DLD1 (cell line): Measurements from ENCODE around the gene CDK16.

Experiments used
- in situ Hi-C: cut with HindIII; loops from 2 replicates; pipeline ENCODE4 v1.10.0; 2017; ENCODE audit warnings: low sequenced_read_pairs

The CDK16 gene

DNA sequence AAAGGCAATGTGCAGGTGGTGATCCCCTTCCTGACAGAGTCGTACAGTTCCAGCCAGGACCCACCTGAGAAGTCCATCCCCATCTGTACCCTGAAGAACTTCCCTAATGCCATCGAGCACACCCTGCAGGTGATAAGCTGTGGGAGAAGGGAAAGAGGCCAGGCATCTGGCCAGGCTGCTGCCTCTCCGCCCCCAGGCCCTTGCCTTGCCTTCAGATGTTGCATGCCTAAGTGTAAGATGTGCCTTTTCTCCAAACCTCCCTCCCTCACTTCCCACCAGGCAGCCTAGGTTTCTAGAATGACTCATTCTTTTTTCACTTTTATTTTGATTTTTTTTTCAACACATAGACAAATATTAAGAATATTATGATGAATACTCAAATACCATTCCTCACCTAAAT lies 12.2 kb upstream of the CDK16 start:
- in situ Hi-C loops, result no loop called here

- in situ Hi-C loops, result no loop called here
These were observed 10.4 kb upstream of the CDK16 start for GRCh38 chrX:47208108-47208507.

- in situ Hi-C loops, result no loop called here
These were observed 8.8 kb upstream of the CDK16 start for GRCh38 chrX:47209508-47210238.

DNA sequence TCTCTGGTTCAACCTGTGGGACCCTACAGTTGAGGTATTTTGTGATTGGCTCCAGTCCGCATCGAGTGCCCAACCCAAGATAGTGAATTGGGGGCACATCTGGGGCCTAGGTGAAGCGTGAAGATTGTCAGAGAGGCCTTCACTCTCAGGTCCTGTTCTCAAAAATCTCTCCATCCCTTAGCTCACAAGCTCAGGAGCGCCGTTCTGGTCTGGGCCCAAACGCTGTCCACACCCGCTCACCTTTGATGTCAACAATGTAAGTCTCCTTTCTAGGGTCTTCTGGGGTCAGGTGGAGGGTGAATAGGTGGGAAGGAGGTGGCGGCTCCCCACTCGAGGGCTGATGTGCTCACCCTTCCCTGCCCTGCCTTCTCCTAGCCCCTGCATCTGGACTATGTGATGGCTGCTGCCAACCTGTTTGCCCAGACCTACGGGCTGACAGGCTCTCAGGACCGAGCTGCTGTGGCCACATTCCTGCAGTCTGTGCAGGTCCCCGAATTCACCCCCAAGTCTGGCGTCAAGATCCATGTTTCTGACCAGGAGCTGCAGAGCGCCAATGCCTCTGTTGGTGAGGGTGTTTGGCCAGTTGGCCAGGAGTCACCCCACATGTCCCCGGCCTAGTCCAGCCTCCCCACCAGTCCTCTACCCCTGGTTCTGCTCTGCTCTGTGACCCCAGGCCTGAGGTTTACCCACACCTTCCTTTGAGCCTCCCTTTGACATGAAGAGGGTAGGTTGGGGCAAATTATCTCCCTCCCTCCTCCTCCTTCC lies 7.6 kb upstream of the CDK16 start:
- in situ Hi-C loops, result no loop called here

- in situ Hi-C loops, result no loop called here
These were observed 5.8 kb upstream of the CDK16 start for GRCh38 chrX:47212381-47213293.

DNA sequence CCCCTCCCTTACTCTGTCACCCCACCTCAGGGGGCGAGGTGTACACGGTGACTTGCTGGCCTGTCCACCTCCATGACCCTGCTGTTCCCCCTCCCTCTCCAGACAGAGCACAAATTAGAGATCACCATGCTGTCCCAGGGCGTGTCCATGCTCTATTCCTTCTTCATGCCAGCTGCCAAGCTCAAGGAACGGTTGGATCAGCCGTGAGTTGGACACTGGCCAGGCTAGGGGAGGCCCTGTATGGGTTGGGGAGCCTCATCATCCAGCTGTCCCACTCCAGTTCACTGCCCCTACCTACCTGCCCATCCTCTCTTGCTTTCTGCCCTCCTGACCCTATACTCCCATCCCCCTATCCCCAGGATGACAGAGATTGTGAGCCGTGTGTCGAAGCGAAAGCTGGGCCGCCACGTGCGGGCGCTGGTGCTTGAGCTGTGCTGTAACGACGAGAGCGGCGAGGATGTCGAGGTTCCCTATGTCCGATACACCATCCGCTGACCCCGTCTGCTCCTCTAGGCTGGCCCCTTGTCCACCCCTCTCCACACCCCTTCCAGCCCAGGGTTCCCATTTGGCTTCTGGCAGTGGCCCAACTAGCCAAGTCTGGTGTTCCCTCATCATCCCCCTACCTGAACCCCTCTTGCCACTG lies 3.9 kb upstream of the CDK16 start:
- in situ Hi-C loops, result no loop called here

GRCh38 chrX:47215291-47215900 lies 3.1 kb upstream of the CDK16 start:
- in situ Hi-C loops, result no loop called here

DNA sequence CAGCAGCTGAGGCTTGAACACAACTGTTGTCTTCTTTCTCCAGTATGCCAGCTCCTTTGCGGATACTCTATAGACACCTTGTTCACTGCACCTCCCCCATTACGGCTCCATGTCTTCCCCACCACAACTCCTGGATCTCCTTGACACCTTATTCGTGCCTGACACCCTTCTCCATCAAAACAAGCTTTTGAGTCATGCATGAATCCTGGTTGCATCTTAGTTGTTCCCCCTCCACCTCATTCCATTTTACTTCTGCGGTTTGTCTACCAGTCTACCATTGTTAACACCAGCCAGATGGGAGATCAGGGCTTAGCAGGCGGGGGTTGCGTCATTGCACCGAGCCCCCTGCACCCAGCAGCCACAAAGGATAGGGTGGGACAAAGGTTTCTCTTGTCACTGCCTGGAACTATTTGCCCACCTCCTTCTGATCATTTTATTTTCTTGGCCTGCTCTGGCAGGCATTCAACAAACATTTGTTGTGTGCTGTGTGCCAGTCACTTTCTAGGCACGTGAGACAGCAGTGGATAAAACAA lies 2.0 kb upstream of the CDK16 start:
- in situ Hi-C loops, result no loop called here

DNA sequence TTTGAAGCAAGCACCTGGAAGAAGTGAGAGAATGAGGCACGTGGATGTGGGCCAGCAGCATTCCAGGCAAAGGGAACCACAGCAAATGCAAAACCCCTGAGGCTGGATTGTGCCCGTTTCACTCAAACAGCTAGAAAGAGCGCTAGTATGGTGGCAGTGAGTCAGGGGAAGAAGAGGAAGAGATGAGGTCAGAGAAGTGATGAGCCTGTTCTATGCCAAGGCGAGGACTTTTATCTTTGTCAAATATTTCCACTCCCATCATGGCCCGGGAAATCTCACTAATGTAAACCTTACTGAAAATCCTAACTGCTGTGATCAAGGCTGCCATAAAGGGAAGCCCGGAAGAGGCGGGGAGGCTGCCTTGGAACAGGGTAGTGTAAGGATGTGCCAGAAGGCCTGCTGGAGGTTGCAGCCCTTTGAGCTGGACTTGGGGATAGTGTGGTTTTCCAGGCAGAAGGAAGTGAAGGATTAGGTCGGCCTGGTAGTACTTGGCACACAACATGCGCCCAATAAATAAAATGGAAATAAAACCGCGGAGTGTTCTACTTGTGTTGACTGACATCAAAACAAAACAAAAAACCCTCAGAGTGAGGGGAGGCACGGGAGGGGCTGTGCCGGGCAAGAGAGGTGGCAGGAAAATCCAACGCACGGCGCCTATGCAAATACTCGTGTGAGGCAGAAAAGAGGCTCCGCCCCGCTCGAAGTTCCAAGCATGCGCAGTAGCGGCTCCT lies 1.2 kb upstream of the CDK16 start:
- in situ Hi-C loops, result no loop called here

GRCh38 chrX:47217852-47218279 lies 615 bp upstream of the CDK16 start:
- in situ Hi-C loops, result no loop called here

GRCh38 chrX:47218920-47219815 lies 687 bp downstream of the CDK16 start:
- in situ Hi-C loops, result no loop called here

- in situ Hi-C loops, result no loop called here
These were observed 3.3 kb downstream of the CDK16 start for GRCh38 chrX:47221756-47222155.

- in situ Hi-C loops, result no loop called here
These were observed 4.4 kb downstream of the CDK16 start for GRCh38 chrX:47222751-47223350.

DNA sequence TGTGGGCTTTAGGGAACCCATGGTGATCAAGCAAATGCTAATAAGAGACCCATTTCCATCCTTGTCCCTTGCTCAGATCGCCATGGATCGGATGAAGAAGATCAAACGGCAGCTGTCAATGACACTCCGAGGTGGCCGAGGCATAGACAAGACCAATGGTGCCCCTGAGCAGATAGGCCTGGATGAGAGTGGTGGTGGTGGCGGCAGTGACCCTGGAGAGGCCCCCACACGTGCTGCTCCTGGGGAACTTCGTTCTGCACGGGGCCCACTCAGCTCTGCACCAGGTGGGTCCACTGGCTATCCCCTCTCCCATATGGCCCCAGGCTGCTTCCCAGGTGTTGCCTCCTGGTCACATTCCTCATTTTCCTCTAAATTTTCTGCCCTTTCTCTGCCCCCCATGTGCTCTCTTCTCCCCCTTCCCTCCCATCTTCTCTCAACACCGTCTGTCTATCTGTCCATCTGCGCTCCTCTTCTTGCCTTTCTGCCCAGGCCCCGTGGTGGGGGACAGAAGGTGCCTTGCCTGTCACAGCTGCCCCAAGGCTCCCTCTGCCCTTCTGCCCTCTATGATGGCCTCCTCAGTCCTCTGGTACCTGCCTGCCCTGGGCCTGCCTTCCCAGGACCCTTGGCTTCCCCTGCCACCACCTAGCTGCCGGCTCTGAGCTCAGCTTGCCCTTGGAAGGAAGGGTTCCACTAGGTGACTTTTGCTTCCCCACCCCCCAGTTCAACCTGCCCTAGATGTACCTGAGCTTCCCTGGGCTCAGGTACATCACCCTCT lies 5.2 kb downstream of the CDK16 start:
- in situ Hi-C loops, result no loop called here

GRCh38 chrX:47224266-47224895 lies 5.9 kb downstream of the CDK16 start:
- in situ Hi-C loops, result no loop called here

DNA sequence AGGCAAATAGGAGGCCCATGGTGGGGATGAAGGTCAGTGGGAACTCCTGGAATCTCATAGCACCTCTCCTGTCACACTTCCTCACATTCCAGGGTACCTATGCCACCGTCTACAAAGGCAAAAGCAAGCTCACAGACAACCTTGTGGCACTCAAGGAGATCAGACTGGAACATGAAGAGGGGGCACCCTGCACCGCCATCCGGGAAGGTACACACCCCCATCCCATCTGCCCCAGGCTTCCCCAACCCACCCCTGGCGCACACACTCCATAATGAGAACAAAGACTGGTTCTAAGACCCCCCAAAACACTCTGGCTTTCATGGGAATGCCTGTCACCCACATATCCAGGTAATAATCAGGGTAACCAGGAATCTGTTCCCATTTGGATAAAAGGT lies 6.4 kb downstream of the CDK16 start:
- in situ Hi-C loops, result no loop called here

- in situ Hi-C loops, result no loop called here
These were observed 7.6 kb downstream of the CDK16 start for GRCh38 chrX:47226071-47226470.
